GM18519 (cell line): Measurements from ENCODE around the gene CASP2.
A peak's percentile ranks its signal among the peaks of the same experiment; 100 is the strongest.

Source experiments
- ATAC-seq: cut with Tn5 transposase; IDR thresholded peaks from one replicate; pipeline ENCODE4 v1.9.1; 2021; ENCODE audit warnings: mild to moderate bottlenecking, moderate library complexity; ENCODE audit not compliant: unreplicated experiment, low FRiP score

CASP2 gene

GRCh38 chr7:143287935-143288826, at the start of gene CASP2:
CASP2 (plus strand) TSS chr7:143288351; CDS start chr7:143288456, 105 bp downstream.
- peak; percentile 75 for ATAC-seq

DNA sequence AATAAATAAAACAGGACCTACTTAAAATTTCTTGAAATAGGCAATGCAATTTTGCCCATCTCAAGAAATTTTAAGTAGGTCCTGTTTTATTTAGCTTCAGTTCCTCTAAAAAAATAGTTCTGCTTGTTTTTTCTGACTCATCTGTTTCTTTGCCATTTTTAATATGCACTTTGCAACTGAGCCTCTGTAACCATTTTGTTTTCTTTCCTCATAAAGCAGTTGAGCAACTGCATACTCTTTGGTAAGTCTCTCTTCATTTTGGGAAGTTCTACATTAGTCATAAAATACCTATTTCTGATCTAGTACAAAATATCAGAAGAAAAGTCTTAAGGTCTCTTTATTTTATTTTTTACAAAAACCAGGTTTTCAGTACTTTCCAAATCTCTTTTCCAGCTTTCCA, 48.3 kb upstream of the CASP2 start:
- ATAC-seq, result no peak

GRCh38 chr7:143240291-143241168, 47.6 kb upstream of the CASP2 start:
- ATAC-seq, result peak; percentile 94

- ATAC-seq, result no peak
These were observed 45.8 kb upstream of the CASP2 start for GRCh38 chr7:143242306-143242705.

DNA sequence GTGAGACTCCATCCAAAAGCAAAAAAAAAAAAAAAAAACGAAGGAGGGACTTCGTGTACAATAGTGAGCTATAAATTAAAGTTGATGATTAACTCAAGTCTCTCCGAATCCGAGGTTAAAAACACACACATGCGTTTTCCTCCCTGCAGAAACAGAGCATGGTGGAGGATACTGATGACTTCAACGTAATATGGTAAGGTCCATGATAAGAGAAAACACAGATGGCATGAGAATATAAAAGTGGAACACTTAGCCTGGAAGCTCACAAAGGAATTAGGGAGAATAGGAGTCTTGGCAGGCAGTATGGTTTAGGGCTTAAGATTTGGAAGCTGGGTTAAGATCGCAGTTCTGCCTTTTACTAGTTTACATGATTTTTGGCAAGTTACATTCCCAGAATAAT, 45.0 kb upstream of the CASP2 start:
- ATAC-seq, result no peak

- no peak for ATAC-seq
These were observed 44.5 kb upstream of the CASP2 start for GRCh38 chr7:143243614-143244013.

DNA sequence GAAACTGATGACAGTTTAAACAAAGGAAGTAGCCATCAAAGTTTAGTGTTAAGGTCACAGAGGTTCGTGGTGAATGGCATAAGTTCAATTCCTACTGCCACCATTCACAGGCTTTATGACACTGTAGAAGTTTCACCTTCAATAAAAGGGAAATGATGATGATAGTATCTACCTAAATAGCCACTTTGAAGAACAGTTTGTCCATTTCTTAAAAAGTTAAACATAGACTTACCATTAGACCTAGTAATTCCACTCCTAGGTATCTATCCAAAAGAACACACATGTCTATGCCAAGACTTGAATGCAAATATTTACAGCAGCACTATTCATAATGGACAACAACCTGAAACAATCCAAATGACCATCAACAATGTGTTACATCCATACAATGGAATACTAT, 43.8 kb upstream of the CASP2 start:
- no peak for ATAC-seq

GRCh38 chr7:143245123-143245522, 43.0 kb upstream of the CASP2 start:
- no peak for ATAC-seq

DNA sequence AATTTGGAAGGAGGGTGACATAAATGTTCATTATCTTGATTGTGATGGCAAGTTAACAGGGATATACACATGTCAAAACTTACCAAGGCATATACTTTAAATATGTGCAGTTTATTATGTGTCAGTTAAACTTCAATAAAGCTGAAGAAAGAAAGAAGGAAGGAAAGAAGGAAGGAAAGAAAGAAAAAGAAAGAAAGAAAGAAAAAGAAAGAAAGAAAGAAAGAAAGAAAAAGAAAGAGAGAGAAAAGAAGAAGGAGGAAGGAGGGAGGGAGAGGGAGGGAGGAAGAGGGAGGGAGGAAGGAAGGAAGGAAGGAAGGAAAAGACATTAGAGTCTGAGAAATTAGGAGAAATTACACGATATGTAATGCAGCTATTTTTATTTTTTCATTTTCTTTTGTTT, 40.8 kb upstream of the CASP2 start:
- ATAC-seq, result no peak

- ATAC-seq, result no peak
These were observed 39.3 kb upstream of the CASP2 start for GRCh38 chr7:143248761-143249354.

- no peak for ATAC-seq
These were observed 38.0 kb upstream of the CASP2 start for GRCh38 chr7:143250199-143250598.

GRCh38 chr7:143250822-143251221, 37.3 kb upstream of the CASP2 start:
- ATAC-seq, result no peak

DNA sequence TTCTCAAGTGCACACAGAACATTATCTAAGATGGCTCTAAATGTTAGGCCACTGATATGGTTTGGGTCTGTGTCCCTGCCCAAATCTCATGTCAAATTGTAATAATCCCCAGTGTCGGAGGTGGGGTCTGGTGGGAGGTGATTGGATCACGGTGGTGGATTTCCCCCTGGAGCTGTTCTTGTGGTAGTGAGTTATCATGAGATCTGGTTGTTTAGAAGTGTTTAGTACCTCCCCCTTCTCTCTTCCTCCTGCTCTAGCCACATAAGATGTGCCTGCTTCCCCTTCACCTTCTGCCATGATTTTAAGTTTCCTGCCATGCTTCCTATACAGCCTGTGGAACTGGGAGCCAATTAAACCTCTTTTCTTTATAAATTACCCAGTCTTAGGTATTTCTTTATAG, 36.1 kb upstream of the CASP2 start:
- no peak for ATAC-seq

- ATAC-seq, result no peak
These were observed 32.6 kb upstream of the CASP2 start for GRCh38 chr7:143255564-143255963.

DNA sequence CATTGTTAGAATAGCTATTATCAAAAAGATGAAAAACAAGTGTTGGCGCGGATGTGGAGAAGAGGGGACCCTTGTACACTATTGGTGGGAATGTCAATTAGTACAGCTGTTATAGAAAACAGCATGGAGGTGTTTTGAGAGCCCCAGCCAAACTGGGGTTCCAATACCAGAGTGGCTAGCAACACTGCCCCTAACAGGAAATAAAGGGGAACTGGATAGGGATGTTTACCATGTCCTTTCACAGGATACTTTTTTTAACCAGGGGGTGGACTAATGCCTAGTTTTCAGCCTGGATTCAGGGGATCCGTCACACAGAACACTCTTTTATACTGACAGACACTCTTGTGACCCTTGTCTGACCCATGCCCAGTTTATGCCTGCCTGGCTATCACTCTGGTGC, 31.8 kb upstream of the CASP2 start:
- ATAC-seq, result no peak

- peak; percentile 66 for ATAC-seq
These were observed 31.2 kb upstream of the CASP2 start for GRCh38 chr7:143256932-143257331.

DNA sequence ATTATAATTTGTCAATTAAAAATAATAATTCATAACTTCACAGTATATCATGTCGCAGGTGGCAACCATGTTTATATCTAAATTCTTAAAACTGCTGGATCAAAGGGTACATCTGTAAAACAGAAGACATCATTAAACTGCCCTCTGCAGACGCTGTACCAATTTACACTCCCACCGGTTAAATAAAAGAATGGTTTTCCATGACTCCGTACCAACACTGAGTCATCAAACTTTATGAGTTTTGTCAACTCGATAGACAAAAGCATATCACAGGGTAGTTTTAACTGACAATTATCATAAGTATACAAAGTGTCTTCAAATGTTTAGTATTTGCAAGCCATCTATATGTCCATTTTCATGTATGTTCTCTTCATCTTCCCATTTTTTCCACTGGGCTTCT, 30.6 kb upstream of the CASP2 start:
- ATAC-seq, result no peak

DNA sequence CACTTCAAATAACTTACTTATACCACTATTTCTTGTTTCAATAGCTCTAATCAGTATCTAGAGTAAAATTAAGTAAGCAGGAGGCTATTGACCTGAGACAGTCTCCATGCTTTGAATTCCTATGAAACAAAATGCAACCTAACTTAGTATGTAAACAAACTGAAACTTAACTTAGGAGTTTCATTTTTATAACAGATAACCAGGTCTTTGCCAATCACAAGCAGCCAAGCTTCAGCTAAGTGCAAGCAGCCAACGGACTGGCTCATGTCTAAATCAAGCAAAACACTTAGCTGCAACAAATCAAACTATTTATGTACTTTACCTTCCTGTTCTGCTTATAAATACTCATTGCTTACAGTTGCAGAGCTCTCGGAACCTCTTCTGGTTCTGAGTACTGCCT, 29.3 kb upstream of the CASP2 start:
- peak; percentile 50 for ATAC-seq

GRCh38 chr7:143259765-143260164, 28.4 kb upstream of the CASP2 start:
- ATAC-seq, result no peak

DNA sequence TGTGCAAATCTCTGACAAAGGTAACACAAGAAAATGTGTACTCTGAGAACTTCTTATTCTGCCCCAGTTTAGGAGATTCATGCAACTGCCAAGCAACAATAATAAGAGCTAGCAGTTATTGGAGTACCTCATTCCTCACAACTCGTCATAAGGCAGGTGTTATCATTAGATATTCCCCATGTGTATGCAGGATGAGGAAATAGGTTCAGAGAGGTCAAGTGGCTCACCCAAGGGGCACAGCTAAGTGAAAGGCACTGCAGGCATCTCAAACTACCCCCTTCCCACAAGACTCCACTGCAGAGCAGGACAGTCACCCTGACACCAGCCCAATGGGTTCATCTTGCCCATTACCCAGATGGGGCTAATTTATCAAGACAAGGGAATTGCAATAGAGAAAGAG, 26.2 kb upstream of the CASP2 start:
- no peak for ATAC-seq
